Hematopoietic multipotent progenitor cell treated with erythropoietin and hydrocortisone succinate and interleukin-3 and kit ligand, for 15 days (in vitro differentiated cells): ENCODE data around the gene ELMO1.

Experiments
- DNase-seq: peaks from one replicate; pipeline ENCODE4 v3.0.0-alpha.2; 2015; ENCODE audit warnings: low spot score

The ELMO1 gene

DNA sequence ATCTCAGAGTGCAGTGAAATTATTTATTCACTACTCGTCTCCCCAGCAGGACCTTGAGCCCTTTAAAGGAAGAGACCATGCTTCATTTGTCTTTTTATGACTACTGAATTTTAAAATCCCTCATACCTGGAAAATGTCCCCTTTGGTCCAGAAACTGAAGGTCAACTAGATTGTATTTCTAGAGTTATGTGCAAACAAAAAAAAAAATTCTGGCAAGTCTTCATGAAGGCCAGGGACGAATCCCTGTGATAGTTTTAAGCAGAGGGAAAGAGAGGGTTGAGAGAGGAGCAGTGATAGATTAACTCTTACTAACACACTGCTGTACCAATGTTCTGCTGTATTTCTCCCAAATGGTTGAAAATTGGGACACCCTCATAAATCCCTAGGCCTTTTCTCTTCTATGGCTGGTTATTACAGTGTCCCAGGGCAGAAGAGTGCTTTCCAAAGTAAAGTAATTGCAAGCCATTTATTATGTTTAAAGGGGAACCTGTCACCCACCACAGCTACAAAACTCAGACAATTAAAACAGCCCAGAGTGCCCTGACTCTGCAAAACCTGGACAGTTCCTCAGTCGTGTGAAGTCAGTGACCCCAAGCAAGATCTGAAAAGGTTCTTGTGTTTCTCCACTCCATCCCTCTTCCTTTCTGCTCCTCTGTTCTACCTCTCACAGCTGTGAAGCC is 541.6 kb downstream of the ELMO1 start:
- DNase-seq = no peak

DNA sequence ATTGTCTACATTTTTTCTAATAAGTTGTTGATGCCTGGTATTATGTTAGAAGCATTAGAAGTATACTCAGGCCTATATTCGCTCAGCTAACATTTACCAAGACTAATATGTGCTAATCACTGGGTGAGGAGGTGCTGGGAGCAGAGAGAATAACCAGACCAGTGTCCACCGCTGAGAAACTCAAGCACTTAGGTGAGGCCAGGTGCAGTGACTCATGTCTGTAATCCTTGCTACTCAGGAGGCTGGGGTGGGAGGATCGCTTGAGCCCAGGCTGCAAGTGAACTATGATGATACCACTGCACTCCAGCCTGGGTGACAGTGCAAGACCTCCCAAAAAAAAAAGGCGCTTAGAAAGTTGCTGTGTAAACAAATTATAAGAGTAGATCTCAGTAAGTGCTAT is 542.2 kb downstream of the ELMO1 start:
- no peak for DNase-seq

DNA sequence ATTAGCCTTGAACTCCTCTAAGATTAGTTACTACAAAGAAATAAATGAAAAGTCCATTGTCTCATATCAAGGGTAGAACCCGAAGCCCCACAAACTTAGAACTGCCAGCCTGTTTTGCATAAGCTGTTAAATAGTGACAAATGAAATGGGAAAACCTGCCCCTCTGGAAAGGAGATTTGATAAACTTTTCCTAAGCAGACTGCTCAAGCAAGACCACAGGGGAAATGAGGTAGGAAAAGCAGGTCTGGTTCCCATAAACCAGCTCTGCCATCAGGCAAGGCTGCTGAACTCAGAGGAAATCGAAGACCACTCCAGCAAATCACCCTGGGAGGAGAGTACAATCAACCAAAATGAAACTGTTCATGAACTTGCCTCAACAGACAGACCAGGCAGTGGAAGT is 542.8 kb downstream of the ELMO1 start:
- DNase-seq = no peak

GRCh38 chr7:36904802-36905201 is 543.9 kb downstream of the ELMO1 start:
- no peak for DNase-seq

- DNase-seq = no peak
These were observed 544.6 kb downstream of the ELMO1 start for GRCh38 chr7:36904101-36904500.

- no peak for DNase-seq
These were observed 547.5 kb downstream of the ELMO1 start for GRCh38 chr7:36900988-36901710.

DNA sequence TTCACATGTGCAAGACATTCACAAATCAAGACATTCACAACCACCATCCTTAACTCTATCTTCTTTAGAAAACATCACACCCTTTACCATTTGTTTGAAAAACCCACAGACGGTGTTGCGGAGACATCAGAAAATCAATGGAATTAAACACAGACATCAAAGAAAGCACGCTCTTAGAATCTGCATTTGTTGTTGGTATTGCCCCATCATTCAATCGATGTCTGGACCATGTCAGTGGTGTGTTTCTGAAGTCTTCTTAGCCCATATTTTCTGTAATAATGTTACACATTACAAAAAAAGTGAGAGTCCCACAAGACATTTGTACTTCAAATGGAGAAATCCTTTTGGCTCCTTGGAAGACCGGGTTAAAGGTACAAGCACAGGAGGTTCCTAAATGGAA is 550.5 kb downstream of the ELMO1 start:
- DNase-seq = no peak

DNA sequence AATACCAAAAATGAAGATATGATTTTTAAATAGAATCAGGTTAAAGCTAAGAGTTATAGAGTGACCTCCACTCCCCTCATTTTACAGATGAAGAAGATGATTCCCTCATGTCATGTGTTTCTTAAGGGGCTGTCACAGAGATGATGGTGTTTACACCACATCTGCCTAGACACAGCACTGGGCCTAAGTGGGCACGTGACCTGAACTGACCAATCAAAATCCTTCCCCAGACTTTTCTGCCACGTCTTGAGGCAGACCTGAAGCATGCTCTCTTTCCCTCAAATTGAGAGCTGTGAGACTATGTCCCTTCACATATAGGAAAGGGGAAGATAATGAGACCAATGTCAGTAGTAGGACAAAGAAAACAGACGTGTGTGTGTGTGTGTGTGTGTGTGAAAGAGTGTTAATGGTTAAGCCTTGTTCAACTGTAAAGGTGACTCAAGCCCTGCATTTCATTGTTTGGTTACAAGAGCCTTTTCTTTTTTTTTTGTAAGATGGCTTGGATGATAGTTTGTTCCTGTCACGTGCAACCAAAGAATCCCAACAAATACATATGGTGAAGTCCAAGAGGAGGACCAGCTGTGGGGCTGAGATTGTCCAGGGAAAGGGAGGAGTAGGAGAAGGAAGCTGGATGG is 551.6 kb downstream of the ELMO1 start:
- DNase-seq = no peak

- no peak for DNase-seq
These were observed 552.2 kb downstream of the ELMO1 start for GRCh38 chr7:36896418-36896817.

DNA sequence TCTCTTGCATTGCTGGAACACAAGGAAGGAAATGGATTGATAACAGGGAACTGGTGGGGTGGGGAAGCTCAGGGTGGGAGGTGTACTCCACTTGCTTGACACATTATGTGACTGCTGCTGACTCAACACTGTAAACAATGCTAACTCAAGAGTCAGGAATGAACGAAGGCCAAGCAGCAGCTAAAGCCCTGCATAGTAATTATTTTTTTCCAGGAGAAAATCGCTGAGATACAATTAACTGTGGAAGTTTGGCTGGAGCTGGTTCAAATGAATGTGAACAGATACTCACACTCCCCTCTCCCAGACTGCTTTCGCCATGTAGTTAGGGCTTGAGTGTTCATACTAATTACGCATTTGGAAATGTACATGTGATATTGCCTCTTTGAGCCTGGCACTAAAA is 553.5 kb downstream of the ELMO1 start:
- no peak for DNase-seq

DNA sequence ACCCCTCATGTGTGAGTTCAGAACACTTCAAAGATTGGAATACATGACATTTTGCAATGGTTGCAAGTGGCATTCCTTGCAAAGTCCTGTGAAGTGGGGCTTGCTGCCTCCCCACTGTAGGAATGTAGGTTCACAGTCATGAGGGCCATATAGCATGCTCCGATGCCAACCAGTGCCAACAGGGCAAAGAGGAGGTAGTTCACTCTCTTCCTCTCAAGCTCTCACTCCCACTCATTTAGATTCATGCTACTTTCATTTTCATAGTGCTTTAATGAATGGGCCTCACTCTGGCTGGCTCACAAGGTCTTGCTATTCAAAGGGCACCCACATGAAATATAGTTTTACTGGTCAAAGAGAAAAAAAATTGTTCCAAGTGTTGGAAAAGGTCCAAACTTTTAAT is 554.5 kb downstream of the ELMO1 start:
- no peak for DNase-seq

DNA sequence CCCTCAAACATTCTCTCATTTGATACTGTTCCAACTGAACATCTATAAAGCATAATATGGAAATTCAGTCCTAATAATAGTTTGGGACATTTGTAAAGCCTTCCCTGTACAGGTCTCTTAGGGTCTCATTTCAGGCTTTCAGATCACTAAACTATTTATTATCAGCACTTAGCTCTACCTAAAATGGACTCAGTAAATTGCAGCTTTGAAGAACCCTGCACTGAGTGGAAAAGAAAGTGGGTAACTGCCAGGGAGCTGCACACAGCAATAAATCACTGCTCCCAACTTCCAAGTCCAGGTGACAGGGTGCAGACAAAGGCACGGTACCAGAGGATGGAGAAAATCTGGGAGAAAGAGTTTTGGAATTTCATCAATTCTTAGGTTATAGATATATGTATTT is 559.5 kb downstream of the ELMO1 start:
- DNase-seq = no peak

DNA sequence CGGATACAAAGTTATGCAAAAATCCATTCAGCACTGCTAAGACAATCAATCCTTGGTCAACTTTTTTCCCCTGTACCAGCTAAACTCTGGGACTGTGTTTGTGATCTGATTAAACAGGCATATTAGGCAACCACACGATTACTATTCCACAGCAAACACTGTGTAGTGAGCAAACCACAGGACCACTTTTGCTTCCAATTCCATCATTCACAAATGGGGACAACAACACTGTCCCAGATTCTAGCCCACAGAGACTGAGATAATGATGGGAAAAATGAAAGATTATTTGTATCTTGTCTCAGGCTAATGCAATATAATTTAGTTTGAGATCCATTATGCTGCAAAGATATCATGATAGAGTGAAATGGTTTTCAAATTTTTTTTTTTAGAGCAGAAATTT is 560.7 kb downstream of the ELMO1 start:
- no peak for DNase-seq

DNA sequence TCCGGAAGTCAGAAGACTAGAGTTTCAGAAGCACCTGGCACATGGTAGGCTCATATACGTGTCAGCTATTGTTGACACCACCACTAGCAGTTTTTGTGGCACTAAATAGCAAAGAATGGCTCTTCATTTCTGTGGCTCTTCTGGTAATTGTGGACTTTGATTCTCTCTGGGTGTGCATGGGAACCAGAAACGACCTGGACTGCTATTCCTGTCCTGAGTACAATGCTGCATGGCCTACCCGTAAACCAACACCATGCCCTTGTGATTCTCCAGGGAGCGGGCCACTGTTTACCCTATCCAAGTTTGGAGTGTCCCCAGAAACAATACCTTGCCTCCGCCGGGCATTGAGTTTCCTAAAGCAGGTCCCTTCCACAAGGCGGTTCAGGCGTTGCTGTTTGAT is 561.4 kb downstream of the ELMO1 start:
- no peak for DNase-seq

DNA sequence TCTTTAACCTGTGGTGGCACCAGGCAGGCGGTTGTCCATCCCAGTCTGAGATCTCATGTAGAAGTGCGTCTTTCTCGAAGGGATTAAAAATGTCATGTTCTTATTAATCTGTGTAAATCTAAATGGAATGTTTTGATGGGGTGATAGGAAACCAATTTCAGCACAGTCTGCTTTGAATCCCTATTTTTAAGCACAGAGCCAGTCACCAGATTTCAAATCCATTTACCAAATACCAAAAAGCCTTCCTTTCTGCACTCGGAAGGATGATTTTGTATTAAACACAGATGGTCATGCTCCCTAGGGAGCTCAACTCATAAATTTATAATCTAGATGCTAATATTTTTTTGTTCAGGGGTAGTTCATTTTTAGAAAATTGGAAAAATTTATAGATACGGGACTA is 563.8 kb downstream of the ELMO1 start:
- DNase-seq = no peak

DNA sequence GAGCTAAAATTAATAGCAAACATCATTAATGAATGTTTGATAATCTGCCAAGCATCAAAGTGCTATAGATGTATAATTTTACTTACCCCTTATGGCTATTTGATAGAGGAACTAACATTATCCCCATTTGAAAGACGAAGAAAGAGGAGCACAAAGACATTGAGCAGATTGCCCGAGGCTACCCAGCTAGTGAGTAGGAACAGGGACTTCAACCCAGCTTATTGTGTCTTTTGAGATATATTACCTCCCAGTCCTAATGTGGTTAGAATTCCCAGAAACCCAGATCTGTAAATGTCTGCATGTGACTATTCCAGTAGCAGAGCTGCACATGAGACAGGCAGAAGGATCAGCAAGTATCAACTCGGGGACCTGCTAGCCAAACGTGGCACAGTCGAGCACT is 564.3 kb downstream of the ELMO1 start:
- no peak for DNase-seq

DNA sequence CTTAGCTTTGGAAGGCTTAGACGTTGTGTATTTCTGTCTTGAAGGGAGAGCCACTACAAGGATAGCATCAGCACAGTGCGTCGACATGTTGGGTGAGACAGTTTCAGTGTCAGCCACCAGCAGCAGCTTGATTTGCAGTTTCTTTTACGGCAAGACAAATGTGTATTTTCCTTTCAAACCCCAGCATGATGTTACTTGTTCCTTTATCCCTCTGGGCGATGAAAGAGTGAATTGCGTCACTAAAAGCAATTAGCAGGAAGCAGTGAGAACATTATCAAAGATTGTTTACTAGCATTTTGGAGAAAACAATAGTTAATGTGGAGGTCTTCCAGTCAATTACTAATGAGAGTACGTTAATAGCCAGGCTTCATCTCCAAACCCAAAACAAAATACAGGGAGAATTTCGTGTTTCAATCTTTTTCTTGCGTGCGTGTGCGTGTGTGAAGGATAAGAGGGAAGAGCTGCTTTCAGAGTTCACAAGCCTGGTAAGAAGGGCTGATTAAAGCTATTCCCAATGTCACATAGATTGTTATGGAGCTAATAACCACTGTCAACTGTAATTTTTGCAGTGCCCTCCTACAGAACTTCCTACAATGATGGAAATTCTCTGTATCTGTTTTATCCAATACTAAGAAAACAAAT is 567.3 kb downstream of the ELMO1 start:
- DNase-seq = no peak

DNA sequence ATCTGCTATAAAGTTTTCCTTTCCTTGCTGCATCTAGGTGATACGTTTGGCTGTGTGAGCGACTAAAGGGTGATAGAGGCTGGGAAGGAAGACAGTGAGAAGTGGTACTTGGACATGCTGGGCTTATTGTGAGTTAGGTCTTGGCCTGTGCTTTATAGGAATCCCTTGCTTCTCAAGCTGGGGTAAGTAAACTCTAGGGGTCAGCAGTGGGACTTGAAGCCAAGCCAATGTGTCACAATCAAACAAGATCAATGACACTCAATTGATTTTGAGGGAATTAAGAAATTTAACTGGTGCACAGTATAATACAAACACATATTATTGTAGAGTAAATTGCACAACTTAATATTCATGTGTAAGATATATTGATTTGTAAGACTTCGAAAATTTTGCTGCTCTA is 568.6 kb downstream of the ELMO1 start:
- DNase-seq = no peak

DNA sequence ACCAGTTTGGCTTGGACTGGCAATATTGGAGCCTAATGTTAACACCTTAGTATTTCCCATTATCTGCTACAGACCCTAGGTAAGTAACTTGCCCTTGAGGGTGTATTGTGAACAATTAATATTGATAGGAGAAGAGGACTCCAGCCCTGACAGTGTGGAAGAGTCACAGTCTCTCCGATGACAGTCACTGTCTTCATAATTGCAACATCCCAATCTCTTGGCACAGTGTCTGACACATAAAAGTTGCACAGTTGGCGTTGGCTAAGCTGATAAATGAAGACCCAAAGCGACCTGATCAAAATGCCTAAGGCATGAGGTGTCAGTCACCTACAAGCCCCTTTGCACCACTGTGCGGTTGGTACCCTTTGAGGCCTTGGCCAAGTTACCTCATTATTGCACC is 569.6 kb downstream of the ELMO1 start:
- no peak for DNase-seq

DNA sequence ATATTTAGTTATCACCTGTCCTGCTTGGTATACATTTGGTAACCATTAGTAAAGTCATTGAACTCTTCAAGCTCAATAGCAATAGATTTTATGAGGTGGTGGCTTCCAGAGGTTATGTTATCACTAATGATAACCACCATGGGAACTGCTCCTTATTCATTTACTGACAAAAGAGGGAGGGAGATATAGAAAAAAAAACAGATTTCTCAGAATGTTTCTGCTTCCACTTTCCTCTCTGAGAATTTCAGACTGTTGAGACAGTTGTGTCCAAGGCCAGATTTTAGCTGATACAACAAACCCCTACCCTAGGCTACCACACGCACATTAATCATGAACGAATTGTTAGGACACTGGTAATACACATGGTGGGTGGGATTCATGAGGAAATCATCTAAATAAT is 570.4 kb downstream of the ELMO1 start:
- DNase-seq = no peak

DNA sequence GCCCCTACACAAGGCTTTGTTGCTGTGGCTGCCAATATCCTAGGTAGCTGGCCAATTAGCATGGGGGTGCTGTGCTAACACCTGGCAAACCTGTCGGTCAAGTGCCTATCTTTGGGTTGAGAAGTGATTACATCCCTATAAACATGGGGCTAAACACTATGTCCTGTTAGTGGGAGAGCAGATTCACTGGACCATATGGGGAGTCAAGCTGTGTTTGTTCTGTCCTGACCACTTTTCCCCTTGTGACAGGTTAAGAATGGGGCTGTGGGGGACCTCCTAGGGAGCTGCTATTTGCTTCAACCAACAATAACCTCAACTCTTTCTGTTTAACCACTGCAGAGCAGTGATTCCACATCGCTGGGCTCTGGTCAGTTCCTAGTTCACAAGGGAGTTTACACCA is 572.9 kb downstream of the ELMO1 start:
- DNase-seq = no peak

DNA sequence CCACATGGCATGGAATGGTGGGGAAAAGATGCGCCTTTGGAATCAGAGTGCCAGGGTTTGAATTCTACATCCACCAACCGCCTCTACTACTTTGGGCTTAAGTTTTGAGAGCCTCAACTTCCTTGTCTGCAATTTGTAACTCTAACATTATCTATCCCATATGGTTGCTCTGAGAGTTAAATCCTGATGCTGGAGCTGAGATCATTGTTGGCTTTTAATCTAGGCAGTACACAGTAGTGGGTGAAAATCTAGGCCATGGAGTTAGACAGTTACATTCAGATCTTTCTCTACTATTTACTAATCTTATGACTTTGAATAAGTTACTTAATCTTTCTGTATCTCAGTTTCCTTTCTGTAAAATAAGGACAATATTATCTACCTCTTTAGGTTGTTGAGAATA is 574.6 kb downstream of the ELMO1 start:
- DNase-seq = no peak

- DNase-seq = no peak
These were observed 576.8 kb downstream of the ELMO1 start for GRCh38 chr7:36871863-36872262.
